ENCODE data around the gene TRMT1.

- TF ChIP-seq, protein P1, sequence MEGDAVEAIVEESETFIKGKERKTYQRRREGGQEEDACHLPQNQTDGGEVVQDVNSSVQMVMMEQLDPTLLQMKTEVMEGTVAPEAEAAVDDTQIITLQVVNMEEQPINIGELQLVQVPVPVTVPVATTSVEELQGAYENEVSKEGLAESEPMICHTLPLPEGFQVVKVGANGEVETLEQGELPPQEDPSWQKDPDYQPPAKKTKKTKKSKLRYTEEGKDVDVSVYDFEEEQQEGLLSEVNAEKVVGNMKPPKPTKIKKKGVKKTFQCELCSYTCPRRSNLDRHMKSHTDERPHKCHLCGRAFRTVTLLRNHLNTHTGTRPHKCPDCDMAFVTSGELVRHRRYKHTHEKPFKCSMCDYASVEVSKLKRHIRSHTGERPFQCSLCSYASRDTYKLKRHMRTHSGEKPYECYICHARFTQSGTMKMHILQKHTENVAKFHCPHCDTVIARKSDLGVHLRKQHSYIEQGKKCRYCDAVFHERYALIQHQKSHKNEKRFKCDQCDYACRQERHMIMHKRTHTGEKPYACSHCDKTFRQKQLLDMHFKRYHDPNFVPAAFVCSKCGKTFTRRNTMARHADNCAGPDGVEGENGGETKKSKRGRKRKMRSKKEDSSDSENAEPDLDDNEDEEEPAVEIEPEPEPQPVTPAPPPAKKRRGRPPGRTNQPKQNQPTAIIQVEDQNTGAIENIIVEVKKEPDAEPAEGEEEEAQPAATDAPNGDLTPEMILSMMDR (IDR thresholded peaks at IDR 0.05), result no peak
- no peak for TF ChIP-seq POLR2A (IDR thresholded peaks at IDR 0.05)
Observed at GRCh38 chr19:13104848-13105711, 11.5 kb downstream of the TRMT1 start.
